Gastroesophageal sphincter (tissue), 3 donors: ENCODE results near the gene TXLNB.

Experiments used
- EP300 ChIP-seq: sonication (generic); formaldehyde crosslinking; IDR thresholded peaks from one replicate; pipeline ENCODE4 v1.6.1; 2017; ENCODE audit warnings: antibody characterized with exemption, mild to moderate bottlenecking
- POLR2A ChIP-seq, 2 donors: fragments of 450-650 bp; IDR thresholded peaks; one replicate each; pipeline ENCODE4 v1.6.1; 2017; ENCODE audit warnings: antibody characterized with exemption in 2 of 2, mild to moderate bottlenecking in 2 of 2, moderate library complexity in 1 of 2
- POLR2AphosphoS5 ChIP-seq: sonication (generic); formaldehyde crosslinking; IDR thresholded peaks from one replicate; pipeline ENCODE4 v1.6.1; 2017; ENCODE audit warnings: antibody characterized with exemption
- TF ChIP-seq, protein P1 (sequence below), 4 experiments: fragments of 200-600 bp in 2 of 4; fragments of 450-650 bp in 2 of 4; sonication (generic) in 1 of 4; IDR thresholded peaks; one replicate each; pipeline ENCODE4 v1.5.1; 2017 to 2019; ENCODE audit warnings: antibody characterized with exemption in 4 of 4, mild to moderate bottlenecking in 2 of 4, moderate library complexity in 2 of 4

- TF ChIP-seq POLR2A (IDR thresholded peaks at IDR 0.05) (no peak), POLR2AphosphoS5 (no peak), EP300 (no peak)
- TF ChIP-seq, protein P1, sequence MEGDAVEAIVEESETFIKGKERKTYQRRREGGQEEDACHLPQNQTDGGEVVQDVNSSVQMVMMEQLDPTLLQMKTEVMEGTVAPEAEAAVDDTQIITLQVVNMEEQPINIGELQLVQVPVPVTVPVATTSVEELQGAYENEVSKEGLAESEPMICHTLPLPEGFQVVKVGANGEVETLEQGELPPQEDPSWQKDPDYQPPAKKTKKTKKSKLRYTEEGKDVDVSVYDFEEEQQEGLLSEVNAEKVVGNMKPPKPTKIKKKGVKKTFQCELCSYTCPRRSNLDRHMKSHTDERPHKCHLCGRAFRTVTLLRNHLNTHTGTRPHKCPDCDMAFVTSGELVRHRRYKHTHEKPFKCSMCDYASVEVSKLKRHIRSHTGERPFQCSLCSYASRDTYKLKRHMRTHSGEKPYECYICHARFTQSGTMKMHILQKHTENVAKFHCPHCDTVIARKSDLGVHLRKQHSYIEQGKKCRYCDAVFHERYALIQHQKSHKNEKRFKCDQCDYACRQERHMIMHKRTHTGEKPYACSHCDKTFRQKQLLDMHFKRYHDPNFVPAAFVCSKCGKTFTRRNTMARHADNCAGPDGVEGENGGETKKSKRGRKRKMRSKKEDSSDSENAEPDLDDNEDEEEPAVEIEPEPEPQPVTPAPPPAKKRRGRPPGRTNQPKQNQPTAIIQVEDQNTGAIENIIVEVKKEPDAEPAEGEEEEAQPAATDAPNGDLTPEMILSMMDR (IDR thresholded peaks at IDR 0.05), result no peak
These were observed 20.0 kb upstream of the TXLNB start for GRCh38 chr6:139311831-139312230.
